Osteoblast (primary cell): ENCODE data around the gene ADAM22. TPM values are rescaled to one million over a fixed set of nuclear protein-coding genes. Genes with fewer than 3 reads are reported as not detected.

Experiments
- DNase-seq: peaks from one replicate; pipeline ENCODE4 v3.0.0; 2011; ENCODE audit warnings: low spot score, mixed read lengths; ENCODE audit not compliant: insufficient read length; ENCODE audit errors: missing footprints
- H2AFZ ChIP-seq: 2 replicates; pipeline ENCODE4 v1.6.0; 2011; ENCODE audit warnings: mild to moderate bottlenecking, low read length
- H3K27ac ChIP-seq: 2 replicates; pipeline ENCODE4 v1.5.1; 2011; ENCODE audit warnings: mild to moderate bottlenecking, low read depth, low read length, moderate library complexity
- H3K27me3 ChIP-seq: 2 replicates; pipeline ENCODE4 v1.6.0; 2012; ENCODE audit warnings: mild to moderate bottlenecking, control low read depth, inconsistent platforms, low read length, moderate library complexity; ENCODE audit not compliant: insufficient read depth
- H3K36me3 ChIP-seq: 2 replicates; pipeline ENCODE4 v1.5.1; 2011; ENCODE audit warnings: mild to moderate bottlenecking, low read length, control low read depth, moderate library complexity; ENCODE audit not compliant: insufficient read depth
- H3K4me1 ChIP-seq: 2 replicates; pipeline ENCODE4 v1.5.1; 2011; ENCODE audit warnings: mild to moderate bottlenecking, low read length, control low read depth, moderate library complexity; ENCODE audit not compliant: insufficient read depth
- H3K4me2 ChIP-seq: 2 replicates; pipeline ENCODE4 v1.6.0; 2011; ENCODE audit warnings: mild to moderate bottlenecking, low read length; ENCODE audit not compliant: insufficient read depth
- H3K4me3 ChIP-seq: fragments of 200-600 bp; sonication (generic); 3 replicates; pipeline ENCODE4 v1.5.1; 2012; ENCODE audit warnings: mild to moderate bottlenecking, low read length, inconsistent platforms; ENCODE audit not compliant: insufficient read depth
- H3K79me2 ChIP-seq: 2 replicates; pipeline ENCODE4 v1.6.0; 2012; ENCODE audit warnings: mild to moderate bottlenecking, low read length, control low read depth, inconsistent platforms; ENCODE audit not compliant: insufficient read depth
- H3K9me3 ChIP-seq: 2 replicates; pipeline ENCODE4 v1.5.1; 2011; ENCODE audit warnings: low read depth, low read length, control low read depth
- H4K20me1 ChIP-seq: 2 replicates; pipeline ENCODE4 v1.6.0; 2012; ENCODE audit warnings: mild to moderate bottlenecking, low read length, control low read depth; ENCODE audit not compliant: insufficient read depth
- total RNA-seq: library from RNA; depleted of rRNA; stranded (reverse); fragments of >200 nt; gene quantifications from 2 replicates; pipeline ENCODE4 v1.2.3, GENCODE V29; 2012
- TF ChIP-seq, protein P1 (sequence below): IDR thresholded peaks from 2 replicates; pipeline ENCODE4 v1.5.1; 2011; ENCODE audit warnings: mild to moderate bottlenecking, low read depth, low read length, moderate library complexity; ENCODE audit errors: extremely low read depth

Gene ADAM22
- total RNA-seq, 1 donor = 0.36 TPM

DNA sequence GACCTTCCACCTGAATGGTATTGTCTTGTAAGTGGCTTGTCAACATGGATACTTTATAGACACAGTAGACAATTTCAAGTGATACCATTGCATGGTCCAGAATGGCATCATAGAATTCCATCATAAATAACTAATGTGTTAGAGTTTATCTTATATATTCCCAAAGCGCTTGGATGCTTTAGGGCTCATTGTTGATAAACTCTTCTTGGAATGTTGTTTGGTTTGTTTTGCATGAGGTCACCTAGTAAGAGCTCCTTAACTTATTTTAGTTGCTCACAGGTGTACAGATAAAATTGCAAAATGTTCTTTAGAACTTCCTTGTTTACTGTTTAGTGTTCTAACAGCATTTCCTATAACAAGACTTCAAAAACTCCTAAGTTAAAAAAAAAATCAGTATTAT is 249.0 kb downstream of the ADAM22 start:
- Histone ChIP-seq H4K20me1 (no peaks in the 10 kb centered on the region), H3K27me3 (no peaks in the 10 kb centered on the region), H3K79me2 (no peaks in the 10 kb centered on the region), H2AFZ (no peak overlapping the region), H3K9me3 (no peaks in the 10 kb centered on the region), H3K36me3 (no peaks in the 10 kb centered on the region), H3K4me2 (no peak overlapping the region), H3K4me1 (peaks cover 15% of the 10 kb centered on the region), H3K27ac (no peak overlapping the region), H3K4me3 (no peak overlapping the region)
- TF ChIP-seq, protein P1, sequence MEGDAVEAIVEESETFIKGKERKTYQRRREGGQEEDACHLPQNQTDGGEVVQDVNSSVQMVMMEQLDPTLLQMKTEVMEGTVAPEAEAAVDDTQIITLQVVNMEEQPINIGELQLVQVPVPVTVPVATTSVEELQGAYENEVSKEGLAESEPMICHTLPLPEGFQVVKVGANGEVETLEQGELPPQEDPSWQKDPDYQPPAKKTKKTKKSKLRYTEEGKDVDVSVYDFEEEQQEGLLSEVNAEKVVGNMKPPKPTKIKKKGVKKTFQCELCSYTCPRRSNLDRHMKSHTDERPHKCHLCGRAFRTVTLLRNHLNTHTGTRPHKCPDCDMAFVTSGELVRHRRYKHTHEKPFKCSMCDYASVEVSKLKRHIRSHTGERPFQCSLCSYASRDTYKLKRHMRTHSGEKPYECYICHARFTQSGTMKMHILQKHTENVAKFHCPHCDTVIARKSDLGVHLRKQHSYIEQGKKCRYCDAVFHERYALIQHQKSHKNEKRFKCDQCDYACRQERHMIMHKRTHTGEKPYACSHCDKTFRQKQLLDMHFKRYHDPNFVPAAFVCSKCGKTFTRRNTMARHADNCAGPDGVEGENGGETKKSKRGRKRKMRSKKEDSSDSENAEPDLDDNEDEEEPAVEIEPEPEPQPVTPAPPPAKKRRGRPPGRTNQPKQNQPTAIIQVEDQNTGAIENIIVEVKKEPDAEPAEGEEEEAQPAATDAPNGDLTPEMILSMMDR = no peak
- DNase-seq = no peak

DNA sequence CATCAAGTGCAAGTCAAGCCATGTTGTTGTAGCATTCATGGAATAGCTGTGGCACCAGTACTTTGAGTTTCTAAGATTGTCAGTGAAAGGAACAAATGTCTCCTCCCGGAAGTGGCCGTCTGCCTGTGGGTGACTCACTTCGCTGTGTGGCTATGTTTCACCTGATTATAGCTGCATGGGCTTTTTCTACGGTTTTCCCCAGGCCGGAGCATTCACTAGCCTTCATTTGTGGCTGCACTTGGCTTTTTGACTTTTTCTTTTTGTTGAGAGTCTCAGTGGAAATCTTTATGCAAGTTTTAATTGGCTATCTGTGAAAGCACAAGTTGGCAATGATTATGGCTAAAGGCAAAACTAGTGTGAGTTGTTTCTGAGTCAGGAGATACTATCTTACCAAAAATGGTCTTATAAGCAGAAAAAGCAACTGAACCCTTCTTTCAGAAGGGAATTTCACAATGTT is 250.8 kb downstream of the ADAM22 start:
- peak overlapping the region; percentile 13 for H3K4me3 ChIP-seq
- TF ChIP-seq, protein P1 = no peak
- H3K27ac ChIP-seq = no peak overlapping the region
- H2AFZ ChIP-seq = peak overlapping the region; percentile 65
- H3K36me3 ChIP-seq = no peaks in the 10 kb centered on the region
- H3K4me1 ChIP-seq = peaks cover 15% of the 10 kb centered on the region
- no peak for DNase-seq
- H3K27me3 ChIP-seq = no peaks in the 10 kb centered on the region
- no peaks in the 10 kb centered on the region for H3K9me3 ChIP-seq
- peak overlapping the region; percentile 33 for H3K4me2 ChIP-seq
- H4K20me1 ChIP-seq = no peaks in the 10 kb centered on the region
- H3K79me2 ChIP-seq = no peaks in the 10 kb centered on the region

DNA sequence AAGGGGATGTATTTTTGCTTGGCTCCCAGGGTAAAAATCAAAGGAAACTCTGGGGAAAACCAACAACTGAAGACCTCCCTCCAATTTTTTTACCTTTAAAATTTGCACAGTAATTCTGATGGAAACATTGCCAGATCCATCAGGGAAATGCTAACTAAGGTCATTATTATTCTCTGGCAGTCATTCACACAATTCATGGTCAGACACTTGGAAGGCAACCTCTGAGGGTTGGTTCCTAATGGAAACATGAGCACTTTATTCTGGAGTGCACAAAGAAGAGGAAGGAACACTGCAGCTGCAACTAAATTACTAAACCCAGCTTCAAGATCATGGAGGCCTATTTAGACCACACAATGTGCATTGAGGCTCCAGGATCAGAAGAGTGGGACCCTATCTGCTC is 251.6 kb downstream of the ADAM22 start:
- Histone ChIP-seq H2AFZ (peak overlapping the region; percentile 1), H3K4me3 (no peak overlapping the region), H4K20me1 (no peaks in the 10 kb centered on the region), H3K4me1 (peaks cover 15% of the 10 kb centered on the region), H3K27ac (no peak overlapping the region), H3K4me2 (no peak overlapping the region), H3K9me3 (no peaks in the 10 kb centered on the region), H3K27me3 (no peaks in the 10 kb centered on the region), H3K79me2 (no peaks in the 10 kb centered on the region), H3K36me3 (no peaks in the 10 kb centered on the region)
- TF ChIP-seq, protein P1 = no peak
- DNase-seq = no peak

DNA sequence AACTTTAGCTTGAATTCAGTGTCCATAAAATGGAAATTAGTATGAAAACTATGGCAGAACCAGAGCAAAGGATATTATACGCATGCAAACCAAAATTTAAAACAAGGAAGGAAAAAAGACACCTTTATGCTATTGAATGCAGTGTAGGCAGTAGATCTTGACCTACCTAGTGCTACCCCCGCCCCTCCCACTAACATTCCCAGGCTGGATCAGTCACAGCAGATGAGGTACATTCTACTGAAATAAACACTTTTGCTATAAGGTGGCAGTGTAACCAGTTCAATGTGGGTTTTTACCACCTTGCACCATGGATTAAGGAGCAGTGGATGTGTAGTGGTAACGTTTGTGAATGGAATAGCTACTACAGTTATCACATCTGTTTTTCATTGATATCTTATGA is 257.9 kb downstream of the ADAM22 start:
- Histone ChIP-seq H3K27ac (no peak overlapping the region), H3K4me1 (no peaks in the 10 kb centered on the region), H2AFZ (no peak overlapping the region), H3K36me3 (no peaks in the 10 kb centered on the region), H3K27me3 (no peaks in the 10 kb centered on the region), H3K4me3 (no peak overlapping the region), H3K9me3 (no peaks in the 10 kb centered on the region), H3K79me2 (no peaks in the 10 kb centered on the region), H3K4me2 (no peak overlapping the region), H4K20me1 (no peaks in the 10 kb centered on the region)
- no peak for DNase-seq
- TF ChIP-seq, protein P1 = no peak
